ENCODE results near the gene NAGPA.
"Not testable (repeated sequence)": the region's sequence is repeated elsewhere in the genome, so short reads cannot be mapped to it uniquely, and the experiment has no call there.

NAGPA gene

DNA sequence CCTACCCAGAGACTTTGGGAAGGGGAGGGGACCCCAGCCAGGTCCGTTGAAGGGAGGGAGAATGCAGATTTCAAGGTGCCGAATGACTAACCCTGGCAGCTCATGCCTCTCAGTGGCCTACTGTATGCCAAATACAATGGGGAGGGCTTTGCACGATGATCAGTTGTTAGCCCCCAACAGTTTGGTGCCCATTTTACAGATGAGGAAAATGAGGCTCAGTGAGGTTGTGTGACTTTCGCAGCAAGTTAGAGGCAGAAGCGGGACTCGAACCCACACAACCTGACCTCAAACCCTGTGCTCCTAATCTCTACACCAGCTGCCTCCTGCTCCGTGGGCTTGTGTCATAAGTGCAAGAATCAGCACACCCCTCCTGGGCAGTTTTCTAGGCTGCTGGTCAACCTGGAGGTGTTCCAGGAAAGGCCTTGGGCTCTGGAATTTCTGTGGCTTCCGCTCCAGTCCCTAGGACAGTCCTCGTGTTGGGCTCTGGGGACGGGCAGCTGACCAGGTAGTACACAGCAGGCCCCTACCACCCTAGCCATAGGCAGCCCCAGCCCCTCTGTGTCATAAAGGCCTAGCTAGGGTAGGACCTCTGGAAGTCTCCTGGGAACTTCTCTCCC is 11.9 kb upstream of the NAGPA start:
- TF ChIP-seq, protein P1, sequence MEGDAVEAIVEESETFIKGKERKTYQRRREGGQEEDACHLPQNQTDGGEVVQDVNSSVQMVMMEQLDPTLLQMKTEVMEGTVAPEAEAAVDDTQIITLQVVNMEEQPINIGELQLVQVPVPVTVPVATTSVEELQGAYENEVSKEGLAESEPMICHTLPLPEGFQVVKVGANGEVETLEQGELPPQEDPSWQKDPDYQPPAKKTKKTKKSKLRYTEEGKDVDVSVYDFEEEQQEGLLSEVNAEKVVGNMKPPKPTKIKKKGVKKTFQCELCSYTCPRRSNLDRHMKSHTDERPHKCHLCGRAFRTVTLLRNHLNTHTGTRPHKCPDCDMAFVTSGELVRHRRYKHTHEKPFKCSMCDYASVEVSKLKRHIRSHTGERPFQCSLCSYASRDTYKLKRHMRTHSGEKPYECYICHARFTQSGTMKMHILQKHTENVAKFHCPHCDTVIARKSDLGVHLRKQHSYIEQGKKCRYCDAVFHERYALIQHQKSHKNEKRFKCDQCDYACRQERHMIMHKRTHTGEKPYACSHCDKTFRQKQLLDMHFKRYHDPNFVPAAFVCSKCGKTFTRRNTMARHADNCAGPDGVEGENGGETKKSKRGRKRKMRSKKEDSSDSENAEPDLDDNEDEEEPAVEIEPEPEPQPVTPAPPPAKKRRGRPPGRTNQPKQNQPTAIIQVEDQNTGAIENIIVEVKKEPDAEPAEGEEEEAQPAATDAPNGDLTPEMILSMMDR (conservative IDR thresholded peaks at IDR 0.05; ENCODE audit: low read length), result no peak
- DNase-seq (ENCODE audit: low read depth), result no peak
- H3K4me3 ChIP-seq (ENCODE audit: low read length), result no peak overlapping the region

DNA sequence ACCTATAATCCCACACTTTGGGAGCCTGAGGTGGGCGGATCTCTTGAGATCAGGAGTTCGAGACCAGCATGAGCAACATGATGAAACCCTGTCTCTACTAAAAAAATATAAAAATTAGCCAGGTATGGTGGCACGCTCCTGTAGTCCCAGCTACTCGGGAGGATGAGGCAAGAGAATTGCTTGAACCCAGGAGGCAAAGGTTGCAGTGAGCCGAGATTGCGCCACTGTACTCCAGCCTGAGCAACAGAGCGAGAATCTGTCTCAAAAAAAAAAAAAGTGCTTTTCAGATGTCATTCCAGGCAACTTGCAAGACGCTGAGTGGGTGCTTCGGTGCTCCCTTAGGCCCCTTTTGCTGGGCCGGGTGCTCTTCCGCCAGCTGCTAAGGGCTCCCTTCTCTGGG is 10.8 kb upstream of the NAGPA start:
- DNase-seq (ENCODE audit: low read depth), result not testable (repeated sequence)

DNA sequence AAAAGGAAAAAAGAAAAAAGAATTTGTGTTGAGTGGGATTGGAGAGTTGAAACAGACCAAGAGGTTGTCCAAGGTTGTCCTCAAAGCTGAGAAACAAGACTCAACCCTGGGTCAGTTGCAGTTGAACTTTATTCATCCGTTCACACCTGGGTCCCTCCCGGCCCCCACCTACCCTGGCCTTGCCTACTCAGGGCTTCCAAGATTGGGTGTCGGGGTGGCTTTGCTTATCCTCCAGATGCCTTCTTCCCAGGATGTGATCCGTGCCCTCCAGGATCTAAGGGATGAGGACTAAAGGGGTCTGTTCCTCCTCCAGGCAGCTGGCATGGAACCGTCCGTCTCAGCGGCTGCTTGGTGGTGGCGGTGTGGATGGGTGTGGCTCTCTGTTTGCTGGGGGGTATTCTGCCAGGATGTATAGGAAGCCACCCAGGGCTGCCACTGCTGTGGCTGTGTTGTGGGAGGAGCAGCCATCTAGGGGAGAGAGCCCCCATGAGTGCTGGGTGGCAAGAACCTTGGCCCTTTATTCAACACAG is 10.3 kb upstream of the NAGPA start:
- H3K4me3 ChIP-seq (ENCODE audit: low read length), result no peak overlapping the region
- DNase-seq (ENCODE audit: low read depth), result no peak
- TF ChIP-seq, protein P1 (conservative IDR thresholded peaks at IDR 0.05; ENCODE audit: low read length), result no peak

More for the DNA sequence above, 10.8 kb upstream of the NAGPA start:
- not testable (repeated sequence) for H3K4me3 ChIP-seq (ENCODE audit: low read length)

DNA sequence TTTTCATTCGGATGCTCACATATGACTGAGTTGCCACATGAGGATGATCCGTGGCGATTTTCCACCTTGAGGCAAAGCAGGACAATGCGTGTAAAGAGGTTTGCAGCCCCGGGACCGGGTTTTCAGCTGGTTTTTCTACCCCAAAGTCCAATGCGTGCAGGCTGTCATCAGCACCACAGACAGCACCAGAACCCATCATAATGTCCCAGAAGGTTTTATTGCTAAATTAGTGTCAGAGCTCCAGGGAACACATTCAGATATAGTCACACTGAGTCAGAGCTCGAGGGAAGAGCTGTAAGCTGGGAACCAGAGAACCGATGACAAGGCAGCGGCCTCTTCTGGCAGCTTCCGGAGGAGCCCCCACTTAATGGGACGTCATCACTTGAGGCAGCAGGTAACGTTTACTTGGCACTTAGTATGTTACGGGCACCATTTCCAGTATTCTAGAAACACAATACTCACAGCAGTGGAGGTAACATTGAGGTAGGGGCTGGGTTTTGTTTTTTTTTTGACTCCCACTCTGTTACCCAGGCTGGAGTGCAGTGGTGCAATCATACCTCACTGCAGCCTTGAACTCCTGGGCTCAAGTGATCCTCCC is 8.9 kb upstream of the NAGPA start:
- DNase-seq (ENCODE audit: low read depth), result no peak
- no peak overlapping the region for H3K4me3 ChIP-seq (ENCODE audit: low read length)
- TF ChIP-seq, protein P1 (conservative IDR thresholded peaks at IDR 0.05; ENCODE audit: low read length), result no peak

DNA sequence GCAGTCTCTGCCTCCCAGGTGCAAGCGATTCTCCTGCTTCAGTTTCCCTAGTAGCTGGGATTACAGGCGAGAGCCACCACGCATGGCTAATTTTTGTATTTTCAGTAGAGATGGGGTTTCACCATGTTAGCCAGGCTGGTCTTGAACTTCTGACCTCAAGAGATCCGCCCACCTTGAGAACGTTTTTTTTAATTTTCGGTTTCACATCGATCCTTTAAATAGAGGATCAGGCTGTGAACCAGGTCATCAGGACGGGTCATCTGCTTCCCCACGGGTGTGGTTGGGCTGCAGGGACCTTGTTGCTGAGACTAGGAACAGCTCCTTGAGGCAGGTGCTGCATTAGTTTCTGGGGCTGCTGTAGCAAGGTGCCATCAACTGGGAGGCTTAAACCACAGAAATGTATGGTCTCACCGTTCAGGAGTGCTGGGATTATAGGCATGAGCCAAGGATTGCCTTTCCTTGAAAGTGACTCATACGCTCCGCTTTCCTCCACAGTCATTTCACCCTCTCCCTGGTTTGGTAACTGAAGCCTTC is 7.9 kb upstream of the NAGPA start:
- TF ChIP-seq, protein P1 (conservative IDR thresholded peaks at IDR 0.05; ENCODE audit: low read length), result no peak
- DNase-seq (ENCODE audit: low read depth), result peak; percentile 38
- no peak overlapping the region for H3K4me3 ChIP-seq (ENCODE audit: low read length)

DNA sequence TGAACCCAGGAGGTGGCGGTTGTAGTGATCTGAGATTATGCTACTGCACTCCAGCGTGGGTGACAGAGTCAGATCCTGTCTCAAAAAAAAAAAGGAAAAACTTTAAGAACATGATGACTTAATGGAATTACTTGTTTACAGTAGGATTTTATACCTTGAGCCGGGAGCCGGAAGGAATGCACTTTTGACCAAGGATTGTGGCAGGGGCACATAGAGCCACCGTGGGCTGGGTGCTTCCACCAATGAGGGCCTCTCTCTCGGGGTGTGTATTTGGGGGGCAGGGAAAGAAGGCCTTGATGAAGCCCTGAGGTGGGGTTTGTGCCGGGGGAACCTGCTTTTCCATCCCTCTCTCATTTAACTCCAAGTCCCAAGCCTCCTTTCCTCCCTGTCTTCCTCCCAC is 6.7 kb upstream of the NAGPA start:
- no peak for DNase-seq (ENCODE audit: low read depth)
- TF ChIP-seq, protein P1 (conservative IDR thresholded peaks at IDR 0.05; ENCODE audit: low read length), result no peak
- no peak overlapping the region for H3K4me3 ChIP-seq (ENCODE audit: low read length)

DNA sequence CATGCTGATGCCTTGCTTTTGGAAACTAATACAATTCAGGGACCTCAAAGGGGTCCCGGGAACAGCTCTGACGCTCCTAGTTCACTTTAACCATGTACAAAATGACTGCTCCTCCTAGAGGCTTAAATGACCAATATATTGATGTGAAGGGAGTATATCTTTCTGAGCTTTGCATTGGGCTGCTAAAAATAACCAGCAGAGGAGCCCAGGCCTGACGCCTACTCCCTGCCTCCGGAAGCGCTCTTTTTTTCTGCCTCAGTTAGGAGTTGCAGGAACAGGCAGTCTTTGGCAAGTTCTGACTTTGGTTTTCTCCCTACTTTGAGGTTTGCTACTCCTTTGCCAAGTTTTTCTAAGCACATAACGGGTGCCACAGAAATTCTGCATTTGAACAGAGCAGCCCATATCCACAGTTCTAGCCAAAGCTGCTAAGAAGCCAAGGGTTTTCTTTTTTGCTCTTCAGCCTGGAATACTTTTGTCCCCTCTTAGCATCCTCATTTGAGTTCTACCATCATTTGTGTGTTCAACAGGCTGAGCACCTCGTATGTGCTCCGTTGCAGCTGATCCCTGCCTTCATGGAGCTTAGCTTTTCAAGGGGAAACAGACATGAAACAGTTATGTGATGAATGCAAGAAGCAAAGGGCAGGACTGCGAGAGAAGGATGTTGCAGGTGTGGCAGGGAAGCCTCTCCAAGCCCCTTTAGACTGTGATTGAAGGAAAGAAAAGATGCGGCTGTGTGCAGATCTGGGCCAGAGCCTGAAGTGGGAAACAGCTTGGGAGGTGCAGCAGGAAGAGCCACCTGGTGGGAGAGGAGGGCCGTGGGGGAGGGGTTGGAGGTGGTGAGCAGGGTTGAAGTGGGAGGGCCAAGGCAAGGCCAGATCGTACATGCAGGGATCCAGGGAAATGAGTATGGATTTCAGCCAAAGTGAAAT is 2.8 kb upstream of the NAGPA start:
- TF ChIP-seq, protein P1 (conservative IDR thresholded peaks at IDR 0.05; ENCODE audit: low read length), result no peak
- DNase-seq (ENCODE audit: low read depth), result no peak

More for the DNA sequence above, 2.8 kb upstream of the NAGPA start:
- no peak overlapping the region for H3K4me3 ChIP-seq (ENCODE audit: low read length)

Data from AG10803 (cell line).